ENCODE data around the gene MBD3. TPM values are rescaled to one million over a fixed set of nuclear protein-coding genes. Genes with fewer than 3 reads are reported as not detected.

Gene MBD3
- total and polyA plus RNA-seq, 2 experiments from 2014 or later = 93.3 to 171 TPM

DNA sequence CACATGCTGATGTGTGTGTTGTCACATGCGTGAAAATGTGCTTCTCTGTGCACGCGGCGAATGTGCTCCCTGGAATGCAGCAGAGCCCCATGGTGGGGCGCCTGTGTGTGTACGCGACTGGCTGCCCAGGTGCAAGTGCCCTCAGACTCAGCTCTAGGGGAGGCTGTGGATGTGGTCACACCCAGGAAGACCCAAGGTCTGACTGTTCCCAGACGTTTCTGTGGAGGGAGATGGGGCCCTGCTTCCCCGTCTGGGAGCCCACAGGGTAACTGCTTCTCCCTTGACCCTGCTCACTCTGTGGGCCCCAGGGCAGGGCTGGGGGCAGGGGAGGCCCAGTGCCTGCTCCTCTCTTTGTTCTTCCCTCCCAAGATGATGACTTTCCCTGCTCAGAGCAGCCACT, 20.5 kb upstream of the MBD3 start:
- DNase-seq (ENCODE audit: low read depth in 1 of 2, low spot score in 1 of 2) = peak in 1 of 2 donors; percentile 40
- Histone ChIP-seq H3K9me3 (ENCODE audit: low read depth) (no peaks in the 10 kb centered on the region), H3K4me3 (no peak overlapping the region), H3K27me3 (no peaks in the 10 kb centered on the region), H3K4me1 (ENCODE audit: low read depth) (no peaks in the 10 kb centered on the region), H3K27ac (peak overlapping the region; percentile 74), H3K36me3 (peaks cover 29% of the 10 kb centered on the region)
- TF ChIP-seq, protein P1, sequence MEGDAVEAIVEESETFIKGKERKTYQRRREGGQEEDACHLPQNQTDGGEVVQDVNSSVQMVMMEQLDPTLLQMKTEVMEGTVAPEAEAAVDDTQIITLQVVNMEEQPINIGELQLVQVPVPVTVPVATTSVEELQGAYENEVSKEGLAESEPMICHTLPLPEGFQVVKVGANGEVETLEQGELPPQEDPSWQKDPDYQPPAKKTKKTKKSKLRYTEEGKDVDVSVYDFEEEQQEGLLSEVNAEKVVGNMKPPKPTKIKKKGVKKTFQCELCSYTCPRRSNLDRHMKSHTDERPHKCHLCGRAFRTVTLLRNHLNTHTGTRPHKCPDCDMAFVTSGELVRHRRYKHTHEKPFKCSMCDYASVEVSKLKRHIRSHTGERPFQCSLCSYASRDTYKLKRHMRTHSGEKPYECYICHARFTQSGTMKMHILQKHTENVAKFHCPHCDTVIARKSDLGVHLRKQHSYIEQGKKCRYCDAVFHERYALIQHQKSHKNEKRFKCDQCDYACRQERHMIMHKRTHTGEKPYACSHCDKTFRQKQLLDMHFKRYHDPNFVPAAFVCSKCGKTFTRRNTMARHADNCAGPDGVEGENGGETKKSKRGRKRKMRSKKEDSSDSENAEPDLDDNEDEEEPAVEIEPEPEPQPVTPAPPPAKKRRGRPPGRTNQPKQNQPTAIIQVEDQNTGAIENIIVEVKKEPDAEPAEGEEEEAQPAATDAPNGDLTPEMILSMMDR (IDR thresholded peaks at IDR 0.05; ENCODE audit: low read depth, low read length) = no peak

DNA sequence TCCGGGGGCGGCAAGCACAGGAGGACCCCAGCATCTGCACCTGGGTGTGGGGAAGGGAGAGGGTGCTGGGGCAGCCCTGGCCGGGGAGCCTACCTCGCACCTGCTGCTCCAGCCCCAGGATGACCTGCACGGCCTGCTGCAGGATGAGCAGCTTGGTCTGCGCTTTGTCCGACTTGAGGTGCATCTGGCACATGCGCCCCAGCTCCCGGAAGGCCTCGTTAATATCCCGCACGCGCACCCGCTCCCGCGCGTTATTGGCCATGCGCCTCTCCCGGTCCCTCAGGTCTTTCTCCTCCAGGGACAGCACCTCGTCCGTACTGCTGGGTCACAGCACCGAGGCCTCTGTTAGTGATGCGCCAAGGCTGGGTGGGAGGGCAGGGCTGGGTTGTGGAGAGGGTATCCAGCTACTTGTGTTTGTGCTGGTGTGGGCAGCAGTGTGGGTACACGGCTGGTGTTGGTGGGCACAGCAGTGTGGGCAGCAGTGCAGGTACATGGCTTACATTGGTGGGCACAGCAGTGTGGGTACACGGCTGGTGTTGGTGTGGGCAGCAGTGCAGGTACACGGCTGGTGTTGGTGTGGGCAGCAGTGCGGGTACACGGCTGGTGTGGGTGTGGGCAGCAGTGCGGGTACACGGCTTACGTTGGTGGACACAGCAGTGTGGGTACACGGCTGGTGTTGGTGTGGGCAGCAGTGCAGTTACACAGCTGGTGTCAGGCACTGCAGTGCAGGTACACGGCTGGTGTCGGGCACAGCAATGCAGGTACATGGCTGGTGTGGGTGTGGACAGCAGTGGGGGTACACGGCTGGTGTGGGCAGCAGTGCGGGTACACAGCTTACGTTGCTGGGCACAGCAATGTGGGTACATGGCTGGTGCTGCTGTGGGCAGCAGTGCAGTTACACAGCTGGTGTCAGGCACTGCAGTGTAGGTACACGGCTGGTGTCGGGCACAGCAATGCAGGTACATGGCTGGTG, 19.7 kb upstream of the MBD3 start:
- Histone ChIP-seq H3K9me3 (ENCODE audit: low read depth) (no peaks in the 10 kb centered on the region), H3K36me3 (peaks cover 29% of the 10 kb centered on the region), H3K27me3 (no peaks in the 10 kb centered on the region), H3K4me1 (ENCODE audit: low read depth) (no peaks in the 10 kb centered on the region), H3K27ac (peak overlapping the region; percentile 74), H3K4me3 (no peak overlapping the region)
- no peak for DNase-seq (ENCODE audit: low read depth in 1 of 2, low spot score in 1 of 2)
- TF ChIP-seq, protein P1 (IDR thresholded peaks at IDR 0.05; ENCODE audit: low read depth, low read length) = no peak

DNA sequence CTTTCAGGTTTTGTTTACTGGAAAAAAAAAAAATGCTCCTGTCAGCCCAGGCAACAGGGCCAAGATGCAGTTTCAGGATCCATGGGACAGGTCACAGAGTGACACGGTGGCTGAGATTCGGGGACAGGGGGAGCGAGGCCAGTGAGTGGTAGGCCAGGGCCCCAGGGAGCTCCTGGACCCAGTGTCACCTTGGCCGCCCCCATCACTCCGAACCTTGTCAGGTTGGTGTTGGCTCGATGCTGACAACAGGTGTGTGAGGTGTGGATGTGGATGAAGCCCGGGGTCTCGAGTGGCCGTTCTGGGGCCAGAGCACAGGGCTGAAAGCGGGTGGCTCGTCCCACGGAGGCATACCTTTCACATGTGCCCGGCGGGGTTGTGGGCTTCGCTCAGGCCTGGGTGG, 18.7 kb upstream of the MBD3 start:
- no peaks in the 10 kb centered on the region for H3K4me1 ChIP-seq (ENCODE audit: low read depth)
- H3K27ac ChIP-seq = no peak overlapping the region
- H3K36me3 ChIP-seq = peaks cover 29% of the 10 kb centered on the region
- DNase-seq (ENCODE audit: low read depth in 1 of 2, low spot score in 1 of 2) = no peak
- H3K27me3 ChIP-seq = no peaks in the 10 kb centered on the region
- H3K4me3 ChIP-seq = no peak overlapping the region
- H3K9me3 ChIP-seq (ENCODE audit: low read depth) = no peaks in the 10 kb centered on the region
- TF ChIP-seq, protein P1 (IDR thresholded peaks at IDR 0.05; ENCODE audit: low read depth, low read length) = no peak

DNA sequence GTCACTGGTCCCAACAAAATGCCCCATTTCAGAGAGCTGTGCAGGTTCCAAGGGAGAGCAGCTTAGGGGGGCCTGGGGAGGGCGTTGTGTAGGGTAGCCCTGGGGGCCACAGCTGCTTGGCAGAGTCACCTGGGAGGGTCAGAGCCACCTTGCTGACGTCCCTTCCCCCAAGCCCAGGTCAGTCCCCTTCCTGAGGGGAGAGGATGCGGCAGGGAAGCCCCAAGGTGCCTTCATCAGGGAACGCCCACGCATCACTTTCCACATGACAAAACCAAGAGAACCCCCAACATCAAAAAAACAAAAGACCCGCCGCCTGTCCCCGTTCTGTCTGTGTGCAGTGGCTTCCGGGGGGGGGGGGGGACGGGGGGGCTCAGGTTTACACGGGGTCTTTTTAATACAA, 17.9 kb upstream of the MBD3 start:
- no peaks in the 10 kb centered on the region for H3K9me3 ChIP-seq (ENCODE audit: low read depth)
- no peak for DNase-seq (ENCODE audit: low read depth in 1 of 2, low spot score in 1 of 2)
- no peak overlapping the region for H3K27ac ChIP-seq
- peaks cover 25% of the 10 kb centered on the region for H3K36me3 ChIP-seq
- H3K4me1 ChIP-seq (ENCODE audit: low read depth) = no peaks in the 10 kb centered on the region
- H3K4me3 ChIP-seq = no peak overlapping the region
- no peaks in the 10 kb centered on the region for H3K27me3 ChIP-seq
- TF ChIP-seq, protein P1 (IDR thresholded peaks at IDR 0.05; ENCODE audit: low read depth, low read length) = no peak

GRCh38 chr19:1609680-1610474, 17.2 kb upstream of the MBD3 start:
- TF ChIP-seq, protein P1 (IDR thresholded peaks at IDR 0.05; ENCODE audit: low read depth, low read length) = no peak
- no peak for DNase-seq (ENCODE audit: low read depth in 1 of 2, low spot score in 1 of 2)
- no peaks in the 10 kb centered on the region for H3K27me3 ChIP-seq
- H3K9me3 ChIP-seq (ENCODE audit: low read depth) = no peaks in the 10 kb centered on the region
- H3K27ac ChIP-seq = peak overlapping the region; percentile 16
- no peak overlapping the region for H3K4me3 ChIP-seq
- peaks cover 18% of the 10 kb centered on the region for H3K36me3 ChIP-seq
- no peaks in the 10 kb centered on the region for H3K4me1 ChIP-seq (ENCODE audit: low read depth)

Measured in cardiac muscle cell (in vitro differentiated cells and primary cell).